GM19468 (cell line): ENCODE data around the gene SPIRE2.
"Not testable (repeated sequence)": the region's sequence is repeated elsewhere in the genome, so short reads cannot be mapped to it uniquely, and the experiment has no call there.

Experiments used
- ATAC-seq: cut with Tn5 transposase; IDR thresholded peaks from one replicate; pipeline ENCODE4 v1.9.1; 2021; ENCODE audit warnings: mild to moderate bottlenecking, moderate library complexity, moderate number of reproducible peaks; ENCODE audit not compliant: unreplicated experiment; ENCODE audit errors: extremely low read depth

SPIRE2 gene

DNA sequence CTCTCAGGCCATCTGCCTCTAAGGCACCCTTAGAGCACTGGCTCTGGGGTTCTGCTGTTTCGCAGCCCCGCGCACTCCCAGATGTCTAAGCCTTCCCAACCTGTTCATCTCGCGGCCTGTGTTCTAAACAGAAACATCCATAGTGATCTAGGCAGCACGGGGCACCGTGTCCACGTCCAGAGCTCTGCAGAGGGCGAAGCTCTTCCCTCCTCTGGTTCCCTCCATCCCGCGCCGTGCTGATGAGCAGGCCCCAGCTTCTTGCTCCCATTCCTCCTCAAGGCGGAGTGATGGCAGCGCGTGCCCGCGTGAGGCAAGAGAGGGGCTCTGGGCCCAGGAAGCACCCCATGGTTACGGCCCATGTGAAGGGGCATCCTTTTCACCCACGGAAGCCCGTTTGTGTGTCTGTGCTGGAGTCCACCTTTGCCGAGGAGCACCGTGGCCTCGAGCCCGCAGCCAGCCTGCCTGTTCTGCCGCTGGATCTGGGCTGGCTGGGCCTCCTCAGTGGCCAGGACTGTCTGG lies 3.6 kb downstream of the SPIRE2 start:
- ATAC-seq: no peak

DNA sequence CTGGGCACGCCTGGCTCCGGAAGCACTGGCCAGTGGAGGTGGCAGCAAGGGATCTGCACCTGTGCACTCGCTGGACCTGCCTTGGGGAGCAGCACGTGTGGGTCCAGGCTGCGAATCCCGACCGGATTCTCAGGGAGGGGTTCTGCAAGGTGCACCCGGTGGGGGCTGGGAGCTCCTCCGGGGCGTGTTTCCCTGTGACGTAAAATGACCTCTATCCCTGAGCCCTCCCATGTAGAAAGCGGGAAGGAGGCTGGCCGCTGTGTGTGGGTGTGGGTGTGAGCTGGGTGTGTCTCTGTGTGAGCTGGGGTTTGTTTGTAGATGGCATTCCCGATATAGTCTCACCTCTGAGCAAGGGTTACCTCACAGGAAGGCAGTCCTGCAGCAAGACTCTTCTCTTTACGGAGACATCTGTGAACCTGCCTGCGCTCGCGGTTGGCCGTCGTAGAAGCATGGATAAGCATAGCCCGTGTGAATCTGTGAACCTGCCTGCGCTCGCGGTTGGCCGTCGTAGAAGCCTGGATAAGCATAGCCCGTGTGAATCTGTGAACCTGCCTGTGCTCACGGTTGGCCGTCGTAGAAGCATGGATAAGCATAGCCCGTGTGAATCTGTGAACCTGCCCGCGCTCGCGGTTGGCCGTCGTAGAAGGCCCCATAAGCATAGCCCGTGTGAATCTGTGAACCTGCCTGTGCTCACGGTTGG lies 5.5 kb downstream of the SPIRE2 start:
- not testable (repeated sequence) for ATAC-seq

DNA sequence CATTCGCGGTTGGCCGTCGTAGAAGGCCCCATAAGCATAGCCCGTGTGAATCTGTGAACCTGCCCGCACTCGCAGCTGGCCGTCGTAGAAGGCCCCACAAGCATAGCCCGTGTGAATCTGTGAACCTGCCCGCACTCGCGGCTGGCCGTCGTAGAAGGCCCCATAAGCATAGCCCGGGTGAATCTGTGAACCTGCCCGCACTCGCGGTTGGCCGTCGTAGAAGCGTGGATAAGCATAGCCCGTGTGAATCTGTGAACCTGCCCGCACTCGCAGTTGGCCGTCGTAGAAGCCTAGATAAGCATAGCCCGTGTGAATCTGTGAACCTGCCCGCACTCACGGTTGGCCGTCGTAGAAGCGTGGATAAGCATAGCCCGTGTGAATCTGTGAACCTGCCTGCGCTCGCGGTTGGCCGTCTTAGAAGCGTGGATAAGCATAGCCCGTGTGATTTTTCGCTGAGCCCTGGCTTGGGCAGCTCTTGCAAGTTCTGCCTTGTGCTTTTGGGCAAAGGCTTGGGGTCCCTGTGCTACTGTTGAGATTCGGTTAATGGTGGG lies 6.6 kb downstream of the SPIRE2 start:
- not testable (repeated sequence) for ATAC-seq

DNA sequence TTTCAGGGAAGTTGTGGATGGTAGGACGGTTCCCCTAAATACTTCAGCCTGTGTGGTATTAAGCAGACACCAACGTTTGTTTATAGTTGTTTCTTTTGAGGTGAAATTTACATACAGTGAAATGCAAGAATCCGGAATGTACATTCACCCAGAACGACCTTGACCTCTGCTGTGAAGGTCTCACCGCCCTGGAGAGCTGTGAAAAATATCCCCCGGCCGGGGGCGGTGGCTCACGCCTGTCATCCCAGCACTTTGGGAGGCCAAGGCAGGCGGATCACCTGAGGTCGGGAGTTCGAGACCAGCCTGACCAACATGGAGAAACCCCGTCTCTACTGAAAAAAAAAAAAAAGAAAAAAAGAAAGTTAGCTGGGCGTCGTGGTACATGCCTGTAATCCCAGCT lies 8.2 kb downstream of the SPIRE2 start:
- not testable (repeated sequence) for ATAC-seq

DNA sequence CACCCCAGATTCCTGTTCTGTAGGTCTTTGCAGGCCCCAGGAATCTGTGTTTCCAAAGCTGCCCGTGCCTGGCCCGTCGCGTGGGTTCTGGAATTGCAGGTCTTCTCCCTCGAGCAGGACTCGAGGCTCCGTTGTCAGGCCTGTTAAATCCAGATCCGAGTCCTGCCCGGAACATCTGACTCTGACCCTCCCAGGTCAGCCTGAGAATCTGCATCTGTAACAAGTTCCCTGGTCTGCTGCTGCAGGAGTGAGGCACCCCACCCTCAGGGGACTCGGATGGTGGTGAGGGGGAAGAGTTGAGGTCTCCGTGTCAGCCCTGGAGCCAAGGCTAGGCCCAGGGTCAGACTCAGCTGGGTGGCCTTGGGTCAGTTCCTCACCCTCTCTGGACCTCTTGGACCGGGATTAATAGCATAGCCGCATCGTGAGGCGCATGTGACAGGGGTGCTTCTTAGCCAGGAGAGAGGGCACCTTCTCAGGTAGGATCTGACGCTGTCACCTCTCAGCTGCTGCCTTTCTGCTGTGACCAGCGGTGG lies 8.8 kb downstream of the SPIRE2 start:
- ATAC-seq: no peak

DNA sequence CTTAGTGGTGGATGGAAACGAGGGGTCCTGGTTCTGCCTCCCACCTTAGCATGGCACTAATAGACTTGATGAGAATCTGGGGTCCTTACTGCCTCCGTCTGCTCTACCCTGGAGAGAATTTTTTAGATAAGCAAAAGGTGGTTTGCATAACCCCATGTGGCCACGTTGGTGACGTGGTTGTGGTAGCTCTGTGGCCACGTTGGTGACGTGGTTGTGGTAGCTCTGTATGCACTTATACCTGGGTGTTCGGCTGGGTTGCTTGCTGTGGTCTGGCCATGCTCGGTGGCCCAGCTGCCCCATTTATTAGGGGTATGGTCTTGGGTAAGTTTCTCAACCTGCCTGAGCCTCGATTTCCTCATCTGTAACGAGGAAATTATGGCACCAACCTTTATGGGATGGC lies 13.0 kb downstream of the SPIRE2 start:
- ATAC-seq: no peak

DNA sequence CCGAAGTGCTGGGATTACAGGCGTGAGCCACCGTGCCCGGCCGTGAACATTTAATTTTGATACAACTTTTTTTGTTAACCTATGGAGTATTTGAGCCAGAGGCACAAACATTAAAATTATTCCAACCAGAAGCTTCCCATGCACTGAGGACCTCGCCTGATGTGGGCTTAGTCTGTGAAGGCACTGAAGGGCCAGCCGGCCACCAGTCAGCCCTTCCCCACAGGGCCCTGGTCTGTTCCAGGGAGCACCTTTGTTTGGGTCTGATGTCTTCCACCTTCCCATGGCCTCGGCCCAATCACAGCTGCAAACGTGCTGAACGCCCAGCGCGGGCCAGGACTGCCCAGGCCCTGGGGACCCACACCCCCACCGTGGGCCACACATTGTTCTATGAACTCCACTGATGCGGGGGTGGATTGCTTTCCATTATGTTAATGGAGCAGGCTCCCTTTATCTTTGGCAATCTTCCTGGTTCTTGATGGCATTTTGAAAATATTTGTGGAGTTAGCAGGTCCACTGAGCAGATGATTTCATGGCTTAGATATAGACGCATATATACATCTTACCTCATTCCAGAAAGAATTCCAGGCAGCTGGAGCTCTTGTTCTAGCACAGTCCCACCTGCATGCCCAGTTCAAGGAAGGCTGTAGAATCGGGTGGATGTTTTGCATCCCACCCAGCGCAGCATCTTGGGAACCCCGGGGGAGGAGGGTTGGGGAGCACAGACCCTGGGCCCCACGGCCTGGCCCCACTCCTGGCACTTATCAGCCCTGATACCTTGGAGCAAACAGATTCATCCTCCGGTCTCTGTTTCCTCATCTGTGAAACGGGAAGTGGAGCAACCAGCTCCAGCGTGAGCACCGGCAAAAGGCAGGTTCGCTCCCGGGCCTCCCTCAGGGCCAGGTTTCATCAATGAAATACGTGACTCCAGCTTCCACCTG lies 14.5 kb downstream of the SPIRE2 start:
- no peak for ATAC-seq

DNA sequence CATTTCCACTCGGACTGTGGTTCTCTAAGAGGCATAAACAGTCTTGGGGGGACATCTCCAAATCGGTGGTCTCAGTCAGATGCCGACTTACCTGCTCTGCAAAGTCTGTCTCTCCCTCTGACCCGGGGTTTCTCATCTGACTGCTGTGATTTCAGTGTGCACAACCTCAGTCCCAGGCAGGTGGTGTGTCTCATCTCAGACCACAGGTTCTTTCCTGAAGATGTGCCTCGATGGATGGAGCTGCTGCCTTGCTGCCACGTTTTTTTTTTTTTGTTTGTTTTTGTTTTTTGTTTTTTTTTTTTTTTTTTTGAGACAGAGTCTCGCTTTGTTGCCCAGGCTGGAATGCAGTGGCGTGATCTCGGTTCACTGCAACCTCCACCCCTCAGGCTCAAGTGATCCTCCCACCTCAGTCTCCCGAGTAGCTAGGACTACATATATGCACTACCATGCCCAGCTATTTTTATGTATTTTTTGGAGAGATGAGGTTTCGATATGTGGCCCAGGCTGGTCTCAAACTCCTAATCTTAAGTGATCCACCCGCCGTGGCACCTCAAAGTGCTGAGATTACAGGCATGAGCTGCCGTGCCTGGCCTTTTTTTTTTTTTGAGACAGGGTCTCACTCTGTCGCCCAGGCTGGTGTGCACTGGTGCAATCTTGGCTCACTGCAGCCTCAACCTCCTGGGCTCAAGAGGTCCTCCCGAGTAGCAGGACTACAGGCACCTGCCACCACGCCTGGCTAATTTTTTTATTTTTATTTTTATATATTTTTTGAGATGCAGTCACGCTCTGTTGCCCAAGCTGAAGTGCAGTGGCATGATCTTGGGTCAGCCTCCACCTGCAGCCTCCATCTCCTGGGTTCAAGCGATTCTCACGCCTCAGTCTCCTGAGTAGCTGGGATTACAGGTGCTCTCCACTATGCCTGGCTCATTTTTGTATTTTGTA lies 15.4 kb downstream of the SPIRE2 start:
- ATAC-seq: no peak

DNA sequence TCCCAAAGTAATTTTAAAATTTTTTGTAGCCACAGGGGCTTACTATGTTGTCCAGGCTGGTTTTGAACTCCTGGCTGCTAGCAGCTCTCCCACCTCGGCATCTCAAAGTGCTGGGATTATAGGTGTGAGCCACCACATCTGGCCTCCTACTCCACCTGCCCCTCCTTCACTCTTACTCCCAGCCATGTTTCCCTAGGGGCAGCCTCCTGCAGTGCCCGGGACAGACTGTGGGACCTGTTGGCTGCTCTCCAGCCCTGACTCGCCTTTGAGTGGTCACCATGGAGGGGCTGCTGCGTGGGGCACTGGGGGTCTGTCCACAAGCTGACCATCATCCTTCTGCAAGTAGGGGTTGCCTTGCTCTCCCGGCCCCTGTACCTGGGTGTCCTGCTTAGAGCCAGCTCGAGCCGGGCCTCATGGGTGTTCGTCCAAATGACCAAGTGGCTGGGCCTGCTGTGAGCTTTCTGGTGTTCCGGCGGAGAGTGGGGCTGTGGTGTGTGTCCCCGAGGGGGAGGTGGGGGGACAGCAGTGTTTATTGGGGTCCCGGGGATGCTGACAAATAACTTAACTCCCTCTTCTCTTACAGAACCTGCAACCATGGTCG lies 16.6 kb downstream of the SPIRE2 start:
- ATAC-seq: no peak

DNA sequence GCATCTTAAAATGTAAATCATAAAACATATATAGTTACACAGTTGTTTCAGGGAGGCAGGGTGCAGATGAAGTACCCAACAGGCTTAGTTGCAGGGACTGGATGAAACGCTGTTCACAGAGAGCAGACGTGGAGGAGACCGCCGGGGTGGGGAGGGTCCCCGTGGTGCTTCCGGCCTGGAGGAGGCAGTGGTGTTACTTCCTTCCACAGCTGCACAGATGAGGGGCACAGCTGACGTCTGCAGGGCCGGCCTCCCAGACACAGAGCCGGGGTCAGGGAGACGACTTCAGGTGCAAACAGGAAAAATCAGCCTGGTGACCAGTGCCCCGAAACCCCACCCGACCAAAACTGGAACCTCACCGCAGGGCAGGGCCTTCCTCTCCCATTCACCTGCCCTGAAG lies 17.1 kb downstream of the SPIRE2 start:
- ATAC-seq: no peak

DNA sequence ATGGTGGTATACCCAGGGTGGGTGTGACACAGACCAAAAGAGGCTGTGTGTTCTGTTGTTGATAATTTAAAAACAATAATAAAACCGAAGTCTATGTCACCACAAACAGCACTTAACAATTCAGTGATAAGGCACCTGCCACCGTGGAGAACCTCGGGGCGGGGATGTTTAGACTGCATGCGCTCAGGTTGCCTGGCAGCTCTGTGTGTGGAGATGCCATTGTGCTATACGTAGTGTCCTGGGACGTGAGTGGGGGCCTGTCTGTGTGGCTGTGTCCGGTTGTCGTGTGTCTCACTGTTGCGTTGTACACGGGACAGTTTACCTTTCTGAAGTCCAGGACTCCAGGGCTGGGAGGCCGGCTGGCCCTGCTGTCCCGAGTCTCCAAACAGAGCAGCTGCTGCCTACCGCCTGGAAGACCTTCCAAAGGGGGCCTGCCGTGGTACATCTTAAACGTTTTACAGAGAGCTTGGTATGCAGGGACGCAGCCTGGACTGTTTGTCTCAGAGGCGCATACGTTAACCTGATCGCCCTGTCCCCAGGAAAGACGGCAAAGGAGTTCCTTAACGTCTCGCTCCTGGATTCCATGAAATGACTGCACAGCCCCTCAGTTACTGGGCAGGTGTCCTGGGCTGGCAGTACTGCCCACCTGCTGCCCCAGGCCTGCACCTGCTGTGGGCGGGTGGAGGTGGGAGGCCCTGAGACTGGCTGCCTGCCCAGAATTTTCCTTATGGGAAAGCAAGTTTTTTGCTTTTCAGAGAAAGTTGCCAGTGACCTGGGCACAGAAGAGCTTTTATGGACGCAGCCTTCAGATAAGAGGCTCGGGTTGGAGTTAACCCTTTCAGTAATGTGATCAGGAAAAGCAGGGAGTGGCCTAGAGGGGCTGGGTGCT lies 19.0 kb downstream of the SPIRE2 start:
- ATAC-seq: no peak

DNA sequence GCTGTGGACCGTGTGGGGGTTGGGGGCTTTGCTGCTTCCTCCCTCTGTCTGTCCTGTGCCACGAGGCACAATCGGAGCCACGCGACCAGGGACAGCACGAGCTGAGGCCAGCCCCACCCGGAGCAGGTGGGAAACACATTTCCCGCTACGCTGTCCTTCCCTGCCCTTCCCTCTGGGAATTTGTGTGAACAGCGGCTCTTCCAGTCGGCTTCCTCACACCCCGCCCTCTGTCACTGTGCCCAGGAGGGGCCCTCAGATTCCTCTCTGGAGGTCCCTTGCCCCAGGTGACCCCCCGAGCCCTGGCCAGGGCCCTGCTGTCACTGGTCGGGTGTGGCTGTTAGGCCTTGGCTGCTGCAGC lies 19.6 kb downstream of the SPIRE2 start:
- no peak for ATAC-seq

DNA sequence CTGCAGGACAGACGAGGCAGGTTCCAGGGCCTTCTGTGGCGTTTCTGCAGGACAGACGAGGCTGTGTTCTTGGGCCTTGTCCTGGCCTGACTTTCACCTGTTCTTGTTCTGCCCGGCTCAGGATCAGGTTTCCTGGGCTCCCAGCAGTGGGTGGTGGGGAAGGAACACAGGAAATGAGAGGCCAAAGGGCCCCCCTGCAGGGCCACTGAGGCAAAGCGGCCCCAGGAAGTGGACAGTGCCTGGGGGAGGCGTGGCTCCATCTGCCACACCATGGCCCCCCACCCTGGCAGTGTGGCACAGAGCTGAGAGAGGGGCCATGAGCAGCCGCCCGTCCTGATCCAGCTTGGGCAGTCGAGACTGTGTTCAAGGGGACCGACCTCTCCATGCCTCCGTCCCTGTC lies 20.7 kb downstream of the SPIRE2 start:
- no peak for ATAC-seq

DNA sequence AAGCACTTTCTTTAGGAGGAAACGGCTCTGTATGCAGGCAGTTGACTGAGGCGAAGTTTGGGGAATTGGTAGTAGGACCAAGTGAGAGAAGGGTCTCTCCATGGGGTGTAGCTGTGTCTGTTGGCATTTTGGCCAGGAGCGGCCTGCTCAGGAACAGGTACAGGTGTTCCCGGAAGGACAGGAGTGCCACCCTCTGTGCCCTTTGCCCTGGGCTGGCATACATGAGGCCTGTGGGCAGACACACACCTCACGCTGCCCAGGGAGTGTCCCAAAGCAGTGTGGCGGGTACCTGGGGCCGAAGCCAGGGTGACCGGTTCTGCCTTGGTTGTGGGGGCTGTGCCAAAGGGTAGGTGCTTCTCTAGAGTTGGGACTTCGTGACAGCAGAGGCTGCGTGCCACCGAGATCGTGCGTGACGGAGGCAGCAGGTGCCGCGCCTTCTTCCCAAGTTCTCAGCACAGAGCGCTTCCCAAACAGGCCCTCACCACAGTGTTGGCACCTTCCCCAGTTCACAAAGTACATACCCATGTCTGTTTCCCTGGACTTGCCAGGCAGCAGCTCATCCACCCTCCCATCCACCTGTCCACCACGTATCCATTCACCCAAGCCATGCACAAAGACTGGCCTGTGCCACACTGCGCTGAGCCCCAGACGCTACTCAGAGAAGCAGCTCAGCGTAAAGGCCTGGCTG lies 25.2 kb downstream of the SPIRE2 start:
- ATAC-seq: no peak

DNA sequence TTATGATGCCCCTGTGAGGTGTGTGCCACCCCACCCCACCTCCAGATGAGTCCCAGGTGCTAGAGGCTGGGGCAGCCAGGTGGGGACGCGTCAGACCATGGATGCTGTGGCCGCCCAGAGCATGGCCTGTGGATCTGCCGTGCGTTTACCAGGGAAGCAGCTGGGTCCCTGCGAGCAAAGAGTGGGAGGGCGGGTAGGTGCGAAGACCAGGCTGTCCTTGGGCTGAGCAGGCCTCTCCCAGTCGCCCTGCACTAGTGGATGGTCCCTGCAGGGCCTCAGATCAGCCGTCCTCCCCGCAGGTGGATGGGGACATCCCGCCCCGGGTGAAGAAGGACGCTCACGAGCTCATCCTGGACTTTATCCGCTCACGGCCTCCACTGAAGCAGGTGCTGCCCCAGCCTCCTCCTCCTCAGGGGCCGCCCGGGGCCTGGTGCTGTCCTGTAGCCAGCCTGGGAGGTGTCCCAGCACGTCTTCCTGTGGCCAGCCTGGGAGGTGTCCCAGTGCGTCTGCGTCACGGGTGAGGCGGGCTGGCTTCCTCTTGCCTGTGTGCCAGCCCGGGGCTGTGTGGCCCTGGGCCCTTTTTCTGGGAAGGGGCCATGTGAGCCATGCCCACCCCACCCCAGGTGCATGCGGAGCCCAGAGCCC lies 27.1 kb downstream of the SPIRE2 start:
- ATAC-seq: no peak

DNA sequence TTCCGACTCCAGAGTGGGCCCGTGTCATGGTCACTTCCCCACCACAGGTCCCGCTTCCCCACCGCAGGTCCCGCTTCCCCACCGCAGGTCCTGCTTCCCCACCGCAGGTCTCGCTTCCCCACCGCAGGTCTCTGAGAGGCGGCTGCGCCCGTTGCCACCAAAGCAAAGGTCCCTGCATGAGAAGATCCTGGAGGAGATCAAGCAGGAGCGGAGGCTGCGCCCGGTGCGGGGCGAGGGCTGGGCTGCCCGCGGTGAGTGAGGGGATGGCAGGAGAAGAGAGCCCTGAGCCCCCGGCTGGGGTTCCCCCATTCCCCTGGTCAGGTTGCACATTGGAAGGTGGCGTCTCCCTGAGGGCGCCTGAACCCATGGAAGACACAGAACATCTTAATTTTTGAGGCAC lies 27.7 kb downstream of the SPIRE2 start:
- no peak for ATAC-seq

DNA sequence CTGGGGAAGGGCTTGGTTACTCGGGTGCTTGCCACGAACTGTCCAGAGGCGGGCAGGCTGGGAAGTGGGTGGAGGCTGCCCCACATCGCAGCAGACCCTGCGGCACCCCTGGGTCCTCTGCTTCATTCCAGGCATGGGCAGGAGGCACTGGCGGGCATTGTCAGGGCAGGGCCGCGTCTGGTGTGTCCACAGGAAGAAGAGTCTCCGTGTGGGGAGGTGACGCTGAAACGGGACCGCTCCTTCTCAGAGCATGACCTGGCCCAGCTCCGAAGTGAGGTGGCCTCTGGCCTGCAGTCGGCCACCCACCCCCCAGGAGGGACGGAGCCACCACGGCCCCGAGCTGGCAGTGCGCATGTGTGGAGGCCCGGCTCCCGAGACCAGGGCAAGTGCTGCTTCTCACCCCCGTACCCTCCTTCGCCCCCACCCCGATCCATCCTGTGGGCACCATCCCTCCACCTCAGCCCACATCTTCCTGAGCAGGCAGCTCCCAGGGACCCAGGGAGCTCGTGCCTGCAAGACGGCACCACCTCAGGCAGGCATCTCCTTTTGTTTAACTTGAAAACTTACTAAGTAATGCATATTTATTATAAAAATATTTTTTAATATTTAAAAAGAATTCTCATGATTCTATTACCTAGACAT lies 30.8 kb downstream of the SPIRE2 start:
- no peak for ATAC-seq
